GM18508 (cell line): ENCODE data around the gene SMTNL2.

ENCODE experiments used
- ATAC-seq: cut with Tn5 transposase; IDR thresholded peaks from one replicate; pipeline ENCODE4 v1.9.1; 2021; ENCODE audit warnings: moderate number of reproducible peaks; ENCODE audit not compliant: insufficient read depth, unreplicated experiment

Gene SMTNL2

DNA sequence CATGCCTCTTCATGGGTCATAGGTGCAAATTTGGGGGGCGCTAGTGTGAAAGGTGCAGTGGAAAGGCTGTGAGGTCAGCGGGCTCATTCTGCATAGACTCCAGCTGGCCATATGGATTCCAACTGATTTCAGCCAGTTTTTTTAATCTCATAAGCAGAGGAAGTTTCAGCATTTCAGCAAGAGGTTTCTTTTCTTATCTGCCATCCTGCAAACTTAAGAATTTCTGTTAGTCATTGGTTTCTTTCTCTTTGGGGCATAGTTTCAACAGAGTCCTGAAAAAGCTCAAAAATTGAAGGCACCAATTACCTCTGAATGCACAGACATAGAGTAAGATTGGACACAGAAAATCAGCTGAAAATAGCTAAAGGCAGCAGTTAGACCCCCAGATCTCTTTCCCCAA, 73.3 kb downstream of the SMTNL2 start:
- ATAC-seq, result no peak
